Progenitor cell of endocrine pancreas (in vitro differentiated cells): ENCODE measurements around the gene TARM1. TPM values are rescaled to one million over a fixed set of nuclear protein-coding genes. Genes with fewer than 3 reads are reported as not detected.

Experiments
- DNase-seq: peaks from one replicate; pipeline ENCODE4 v3.0.0; 2021; ENCODE audit warnings: low spot score; ENCODE audit not compliant: unreplicated experiment
- H3K27ac Mint-ChIP-seq: 2 replicates; pipeline ENCODE4 v1.8.0; 2021; ENCODE audit warnings: mild to moderate bottlenecking, moderate library complexity, mixed read lengths
- H3K27me3 Mint-ChIP-seq: 2 replicates; pipeline ENCODE4 v1.8.0; 2021; ENCODE audit warnings: mixed read lengths
- H3K36me3 Mint-ChIP-seq: 2 replicates; pipeline ENCODE4 v1.8.0; 2022; ENCODE audit warnings: mixed read lengths; ENCODE audit not compliant: insufficient read depth
- H3K4me1 Mint-ChIP-seq: 2 replicates; pipeline ENCODE4 v1.8.0; 2021; ENCODE audit warnings: low read depth, mixed read lengths
- H3K4me3 Mint-ChIP-seq: 2 replicates; pipeline ENCODE4 v1.8.0; 2021; ENCODE audit warnings: low read depth, mild to moderate bottlenecking, moderate library complexity, mixed read lengths
- H3K9me3 Mint-ChIP-seq: 2 replicates; pipeline ENCODE4 v1.8.0; 2021; ENCODE audit warnings: low read depth, mixed read lengths
- CTCF ChIP-seq: fragments of 200-600 bp; sonication (generic); IDR thresholded peaks from one replicate; pipeline ENCODE4 v1.5.0; 2021; ENCODE audit warnings: antibody characterized with exemption, mild to moderate bottlenecking; ENCODE audit not compliant: unreplicated experiment
- total RNA-seq: library from RNA; stranded (reverse); gene quantifications from 2 replicates; pipeline ENCODE4 v1.2.1, GENCODE V29; 2021

Gene TARM1
- total RNA-seq, 1 donor from 2014 or later, result not detected

DNA sequence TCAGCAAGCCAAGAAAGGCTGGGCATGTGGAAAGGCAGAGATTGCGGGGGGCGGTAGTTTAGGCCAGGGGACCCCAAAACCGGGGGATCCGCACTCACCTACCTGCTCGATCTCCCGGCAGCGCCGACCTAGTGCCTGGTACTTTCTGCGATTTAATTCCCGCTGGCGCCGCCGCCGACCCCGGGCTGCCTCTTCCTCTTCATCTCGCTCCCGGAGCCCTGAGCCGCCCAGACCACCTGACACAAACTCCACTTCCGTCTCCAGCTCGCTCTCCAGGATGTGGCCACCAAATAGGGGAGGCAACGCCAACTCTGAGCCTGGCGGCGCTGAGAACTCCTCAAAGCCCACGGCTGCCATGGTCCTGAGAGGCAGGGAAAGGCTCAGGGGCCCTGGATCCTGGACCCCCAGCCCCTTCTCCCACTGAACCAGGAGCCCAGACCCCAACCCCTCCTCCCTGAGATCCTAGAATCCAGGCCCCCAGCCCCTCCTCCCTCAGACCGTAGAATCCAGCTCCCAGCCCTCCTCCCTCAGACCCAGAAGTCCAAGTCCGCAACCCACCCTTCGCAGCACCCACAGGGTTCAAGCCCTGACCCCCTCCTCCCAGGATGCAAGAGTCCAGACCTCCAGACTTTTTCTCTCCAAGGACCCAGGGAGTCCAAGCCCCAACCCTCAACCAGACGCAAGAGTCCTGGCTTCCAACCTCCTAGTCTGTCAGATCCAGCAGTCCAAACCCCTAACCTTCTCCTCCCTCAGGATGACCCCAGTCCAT lies 33.4 kb upstream of the TARM1 start:
- no peak for DNase-seq
- no peak for TF ChIP-seq CTCF
- peak overlapping the region; percentile 94 for H3K27ac Mint-ChIP-seq
- H3K4me1 Mint-ChIP-seq, result peaks cover 18% of the 10 kb centered on the region
- peaks cover 12% of the 10 kb centered on the region for H3K36me3 Mint-ChIP-seq
- H3K9me3 Mint-ChIP-seq, result no peaks in the 10 kb centered on the region
- no peaks in the 10 kb centered on the region for H3K27me3 Mint-ChIP-seq
- peak overlapping the region; percentile 95 for H3K4me3 Mint-ChIP-seq

DNA sequence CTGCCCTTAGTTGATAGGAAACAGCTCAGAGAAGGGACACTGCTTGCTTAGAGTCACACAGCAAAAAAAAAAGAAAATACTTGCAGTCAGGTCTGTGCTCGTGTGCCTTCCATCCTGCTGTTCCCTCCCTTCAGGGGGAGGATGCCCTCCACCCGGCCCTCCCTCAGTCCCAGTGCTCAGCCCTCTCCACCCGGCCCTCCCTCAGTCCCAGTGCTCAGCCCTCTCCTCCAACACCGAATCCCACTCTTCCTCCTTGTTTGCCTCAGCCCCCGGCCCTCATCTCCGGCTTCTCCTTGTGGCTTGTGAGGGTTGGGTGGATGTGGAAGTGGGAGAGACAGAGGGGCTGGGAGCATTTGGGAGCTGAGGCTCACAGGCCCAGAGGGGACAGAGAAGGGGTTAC lies 28.5 kb upstream of the TARM1 start:
- Mint-ChIP-seq H3K27ac (no peak overlapping the region), H3K27me3 (no peaks in the 10 kb centered on the region), H3K9me3 (no peaks in the 10 kb centered on the region), H3K4me3 (no peak overlapping the region), H3K36me3 (peaks cover 16% of the 10 kb centered on the region), H3K4me1 (peaks cover 7% of the 10 kb centered on the region)
- DNase-seq, result no peak
- TF ChIP-seq CTCF, result no peak

- H3K4me1 Mint-ChIP-seq, result no peaks in the 10 kb centered on the region
- no peak overlapping the region for H3K27ac Mint-ChIP-seq
- TF ChIP-seq CTCF, result no peak
- H3K27me3 Mint-ChIP-seq, result no peaks in the 10 kb centered on the region
- no peak overlapping the region for H3K4me3 Mint-ChIP-seq
- no peaks in the 10 kb centered on the region for H3K9me3 Mint-ChIP-seq
- no peak for DNase-seq
- peaks cover 16% of the 10 kb centered on the region for H3K36me3 Mint-ChIP-seq
Measured at GRCh38 chr19:54108496-54108895, 27.3 kb upstream of the TARM1 start.

GRCh38 chr19:54107876-54108490 lies 26.8 kb upstream of the TARM1 start:
- no peaks in the 10 kb centered on the region for H3K9me3 Mint-ChIP-seq
- no peak overlapping the region for H3K27ac Mint-ChIP-seq
- DNase-seq, result no peak
- peaks cover 3% of the 10 kb centered on the region for H3K4me1 Mint-ChIP-seq
- peaks cover 16% of the 10 kb centered on the region for H3K36me3 Mint-ChIP-seq
- no peak overlapping the region for H3K4me3 Mint-ChIP-seq
- TF ChIP-seq CTCF, result no peak
- H3K27me3 Mint-ChIP-seq, result no peaks in the 10 kb centered on the region

GRCh38 chr19:54106716-54107115 lies 25.6 kb upstream of the TARM1 start:
- H3K9me3 Mint-ChIP-seq, result no peaks in the 10 kb centered on the region
- H3K4me1 Mint-ChIP-seq, result peaks cover 3% of the 10 kb centered on the region
- H3K27me3 Mint-ChIP-seq, result no peaks in the 10 kb centered on the region
- H3K4me3 Mint-ChIP-seq, result no peak overlapping the region
- no peak overlapping the region for H3K27ac Mint-ChIP-seq
- no peak for DNase-seq
- H3K36me3 Mint-ChIP-seq, result peaks cover 14% of the 10 kb centered on the region
- no peak for TF ChIP-seq CTCF
